ENCODE results near the gene MRPS24. TPM values are rescaled to one million over a fixed set of nuclear protein-coding genes. Genes with fewer than 3 reads are reported as not detected.

The MRPS24 gene
- polyA plus RNA-seq, 1 experiment, result 134 TPM

DNA sequence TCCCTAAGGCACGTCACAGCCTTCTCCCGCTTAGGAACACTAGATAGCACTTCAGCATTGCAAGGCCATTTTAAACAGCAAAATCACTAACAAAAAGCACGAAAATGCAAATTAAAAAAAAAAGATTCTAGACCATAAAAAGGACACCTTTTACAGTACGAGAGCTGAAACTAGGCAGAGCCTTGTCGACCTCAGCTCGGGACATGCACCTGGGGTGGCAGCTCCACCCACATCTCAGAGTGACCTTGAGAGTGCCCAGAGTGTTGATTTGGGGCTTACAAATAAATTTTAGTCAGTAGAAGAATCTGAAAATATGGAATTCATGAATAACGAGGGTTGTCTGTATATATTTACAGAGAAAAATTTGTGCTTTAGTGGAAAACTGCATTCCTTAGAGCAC, 1.1 kb downstream of the MRPS24 start:
- Histone ChIP-seq H3K4me3 (ENCODE audit: low read depth, low read length) (peak overlapping the region; percentile 89), H3K27ac (ENCODE audit: low read depth, low read length) (no peak overlapping the region), H3K27me3 (ENCODE audit: control insufficient read depth, insufficient read depth, low read length) (no peaks in the 10 kb centered on the region), H3K9me3 (ENCODE audit: control insufficient read depth, insufficient read depth, low read length) (no peaks in the 10 kb centered on the region)
- DNase-seq (ENCODE audit: low read depth, low spot score), result no peak
- TF ChIP-seq, protein P1, sequence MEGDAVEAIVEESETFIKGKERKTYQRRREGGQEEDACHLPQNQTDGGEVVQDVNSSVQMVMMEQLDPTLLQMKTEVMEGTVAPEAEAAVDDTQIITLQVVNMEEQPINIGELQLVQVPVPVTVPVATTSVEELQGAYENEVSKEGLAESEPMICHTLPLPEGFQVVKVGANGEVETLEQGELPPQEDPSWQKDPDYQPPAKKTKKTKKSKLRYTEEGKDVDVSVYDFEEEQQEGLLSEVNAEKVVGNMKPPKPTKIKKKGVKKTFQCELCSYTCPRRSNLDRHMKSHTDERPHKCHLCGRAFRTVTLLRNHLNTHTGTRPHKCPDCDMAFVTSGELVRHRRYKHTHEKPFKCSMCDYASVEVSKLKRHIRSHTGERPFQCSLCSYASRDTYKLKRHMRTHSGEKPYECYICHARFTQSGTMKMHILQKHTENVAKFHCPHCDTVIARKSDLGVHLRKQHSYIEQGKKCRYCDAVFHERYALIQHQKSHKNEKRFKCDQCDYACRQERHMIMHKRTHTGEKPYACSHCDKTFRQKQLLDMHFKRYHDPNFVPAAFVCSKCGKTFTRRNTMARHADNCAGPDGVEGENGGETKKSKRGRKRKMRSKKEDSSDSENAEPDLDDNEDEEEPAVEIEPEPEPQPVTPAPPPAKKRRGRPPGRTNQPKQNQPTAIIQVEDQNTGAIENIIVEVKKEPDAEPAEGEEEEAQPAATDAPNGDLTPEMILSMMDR (IDR thresholded peaks at IDR 0.05; ENCODE audit: low read depth, low read length), result no peak
- ChIA-PET POLR2A (interaction anchor here (1.9 kb wide), 1 partner anchor 10 kb away, joined by 7 read pairs; no protein-coding TSS in a partner anchor), CTCF (interaction anchor here (1.2 to 1.5 kb wide), 2 partner anchors 29 to 30 kb away, joined by 4 to 5 read pairs; no protein-coding TSS in a partner anchor)

DNA sequence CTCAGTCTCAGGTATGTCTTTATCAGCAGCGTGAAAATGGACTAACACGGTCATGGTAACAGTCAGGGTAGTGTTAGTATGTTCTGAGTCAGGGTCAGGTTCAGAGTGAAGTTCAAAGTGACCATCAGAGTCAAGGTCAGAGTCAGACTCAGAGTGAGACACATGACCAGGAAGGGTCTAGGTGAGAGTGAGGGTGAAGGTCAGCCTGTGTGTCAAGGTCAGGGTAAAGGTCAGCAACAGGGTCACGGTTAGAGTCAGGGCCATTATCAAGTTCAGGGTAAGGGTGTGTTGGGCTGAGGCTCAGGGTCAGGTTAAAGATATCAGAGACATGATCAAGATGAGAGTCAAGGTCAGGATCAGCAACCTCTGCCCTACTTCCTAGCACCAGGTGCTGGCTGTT, 4.0 kb downstream of the MRPS24 start:
- TF ChIP-seq, protein P1 (IDR thresholded peaks at IDR 0.05; ENCODE audit: low read depth, low read length), result no peak
- Histone ChIP-seq H3K9me3 (ENCODE audit: control insufficient read depth, insufficient read depth, low read length) (no peaks in the 10 kb centered on the region), H3K4me3 (ENCODE audit: low read depth, low read length) (no peak overlapping the region), H3K27me3 (ENCODE audit: control insufficient read depth, insufficient read depth, low read length) (peaks cover 2% of the 10 kb centered on the region), H3K27ac (ENCODE audit: low read depth, low read length) (no peak overlapping the region)
- CTCF ChIA-PET, result no interaction called here
- POLR2A ChIA-PET, result no interaction called here
- DNase-seq (ENCODE audit: low read depth, low spot score), result no peak

DNA sequence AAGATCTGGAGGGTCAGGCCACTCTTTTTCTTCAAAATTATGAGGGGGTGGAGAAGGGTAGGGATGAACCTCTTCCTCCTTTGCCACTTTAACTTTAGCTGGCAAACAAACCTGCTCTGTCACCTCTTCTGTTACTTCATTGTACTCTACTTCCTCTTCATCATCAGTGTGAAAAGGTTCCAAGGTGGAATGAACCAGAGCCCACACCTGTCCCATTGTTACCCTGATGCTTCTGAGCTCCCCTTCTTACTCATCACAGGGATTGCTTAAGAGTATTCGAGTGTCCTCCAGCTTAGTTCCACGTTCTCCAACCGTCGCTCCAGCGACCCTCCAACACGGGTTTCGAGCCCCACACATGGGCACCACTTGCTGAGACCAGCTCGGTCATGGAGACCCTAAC, 5.2 kb downstream of the MRPS24 start:
- CTCF ChIA-PET, result interaction anchor here (1.0 kb wide), 1 partner anchor 282 kb away, joined by 3 read pairs; the partner anchor contains the start of gene STK17A
- no peaks in the 10 kb centered on the region for H3K9me3 ChIP-seq (ENCODE audit: control insufficient read depth, insufficient read depth, low read length)
- no peak for DNase-seq (ENCODE audit: low read depth, low spot score)
- POLR2A ChIA-PET, result no interaction called here
- no peak overlapping the region for H3K27ac ChIP-seq (ENCODE audit: low read depth, low read length)
- H3K4me3 ChIP-seq (ENCODE audit: low read depth, low read length), result no peak overlapping the region
- H3K27me3 ChIP-seq (ENCODE audit: control insufficient read depth, insufficient read depth, low read length), result peaks cover 2% of the 10 kb centered on the region
- TF ChIP-seq, protein P1 (IDR thresholded peaks at IDR 0.05; ENCODE audit: low read depth, low read length), result no peak

DNA sequence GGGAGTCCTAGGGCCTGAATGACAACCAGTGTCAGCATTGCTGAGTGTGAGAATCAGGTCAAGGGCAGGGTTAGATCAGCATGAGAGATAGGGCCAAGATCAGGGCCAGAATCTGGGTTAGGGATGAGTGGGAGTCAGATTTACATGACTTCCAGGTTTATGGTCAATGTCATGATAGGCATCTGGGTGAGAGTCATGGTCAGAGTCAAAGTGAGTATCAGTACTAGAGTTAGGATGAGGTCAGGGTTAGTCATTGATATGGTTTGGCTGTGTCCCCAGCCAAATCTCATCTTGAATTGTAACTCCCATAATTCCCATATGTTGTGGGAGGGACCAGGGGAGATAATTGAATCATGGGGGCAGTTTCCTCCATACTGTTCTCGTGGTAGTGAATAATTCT, 12.3 kb downstream of the MRPS24 start:
- no peak overlapping the region for H3K27ac ChIP-seq (ENCODE audit: low read depth, low read length)
- no peak for DNase-seq (ENCODE audit: low read depth, low spot score)
- H3K9me3 ChIP-seq (ENCODE audit: control insufficient read depth, insufficient read depth, low read length), result no peaks in the 10 kb centered on the region
- TF ChIP-seq, protein P1 (IDR thresholded peaks at IDR 0.05; ENCODE audit: low read depth, low read length), result no peak
- no peak overlapping the region for H3K4me3 ChIP-seq (ENCODE audit: low read depth, low read length)
- POLR2A ChIA-PET, result no interaction called here
- CTCF ChIA-PET, result no interaction called here
- peaks cover 2% of the 10 kb centered on the region for H3K27me3 ChIP-seq (ENCODE audit: control insufficient read depth, insufficient read depth, low read length)

DNA sequence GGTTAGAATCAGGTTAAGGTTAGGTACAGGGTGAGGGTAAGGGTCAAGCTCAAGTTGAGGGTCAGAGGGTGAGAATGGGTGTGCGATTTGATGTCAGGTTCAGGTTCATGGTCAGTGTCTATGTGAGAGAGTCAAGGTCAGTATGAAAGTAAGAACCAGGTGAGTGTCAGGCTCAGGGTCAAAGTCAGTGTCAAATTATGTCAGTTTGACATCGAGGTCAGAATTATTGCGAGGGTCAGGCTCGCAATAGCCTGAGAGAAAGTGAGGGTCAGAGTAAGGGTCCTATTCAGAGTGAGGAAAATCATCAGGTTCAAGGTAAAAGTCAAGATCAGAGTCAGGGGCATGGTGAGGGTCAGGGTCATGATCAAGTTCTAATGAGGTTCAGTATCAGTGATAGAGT, 13.0 kb downstream of the MRPS24 start:
- TF ChIP-seq, protein P1 (IDR thresholded peaks at IDR 0.05; ENCODE audit: low read depth, low read length), result no peak
- H3K27ac ChIP-seq (ENCODE audit: low read depth, low read length), result no peak overlapping the region
- DNase-seq (ENCODE audit: low read depth, low spot score), result no peak
- H3K9me3 ChIP-seq (ENCODE audit: control insufficient read depth, insufficient read depth, low read length), result no peaks in the 10 kb centered on the region
- peaks cover 2% of the 10 kb centered on the region for H3K27me3 ChIP-seq (ENCODE audit: control insufficient read depth, insufficient read depth, low read length)
- H3K4me3 ChIP-seq (ENCODE audit: low read depth, low read length), result no peak overlapping the region
- CTCF ChIA-PET, result interaction anchor here (0.7 kb wide), 1 partner anchor 17 kb away, joined by 3 read pairs; no protein-coding TSS in a partner anchor
- POLR2A ChIA-PET, result no interaction called here

Data from AG04450 (cell line).